HCT116 (cell line): ENCODE results near the gene BDKRB1. TPM values are rescaled to one million over a fixed set of nuclear protein-coding genes. Genes with fewer than 3 reads are reported as not detected.
A peak's percentile ranks its signal among the peaks of the same experiment; 100 is the strongest.

Experiments used
- ATAC-seq: fragments of 200-7000 bp; cut with Tn5 transposase; 2 replicates; pipeline ENCODE4 v1.9.1; 2020; ENCODE audit warnings: mild to moderate bottlenecking, moderate library complexity
- BruUV-seq: library from RNA; stranded (reverse); fragments of 400-500 nt; replicated peaks from 2 replicates; lab custom pipeline; 2021; lab: Mats Ljungman, UMichigan
- CTCF ChIA-PET: fragments of 300-600 bp; sonication (Branson Sonifier 250); formaldehyde crosslinking; loops from one replicate; lab custom pipeline; 2021; ENCODE audit warnings: antibody characterized with exemption; lab: Charles Lee
- POLR2A ChIA-PET: fragments of 300-600, 350-600 bp; sonication (Branson Sonifier 250); formaldehyde crosslinking; loops from one replicate; lab custom pipeline; 2021; ENCODE audit warnings: antibody characterized with exemption; lab: Charles Lee
- RAD21 ChIA-PET, 2 experiments: fragments of 300-600 bp; sonication (Branson Sonifier 250); formaldehyde crosslinking; loops; one replicate each; lab custom pipeline; 2023; ENCODE audit warnings: low total read pairs in 2 of 2; ENCODE audit not compliant: uncharacterized antibody in 2 of 2, unreplicated experiment in 2 of 2, low non-redundant PET in 1 of 2; lab: Charles Lee
- DNase-seq: peaks from one replicate; pipeline ENCODE4 v3.0.0-alpha.2; 2010; ENCODE audit warnings: low read depth, low spot score
- H2AFZ ChIP-seq: fragments of 200-600 bp; shearing (Covaris generic), sonication (generic); 2 replicates; pipeline ENCODE4 v1.6.1; 2017; ENCODE audit warnings: low read depth, mixed run types, mixed read lengths, antibody characterized with exemption, low read length; ENCODE audit not compliant: poor library complexity, severe bottlenecking
- H3K27ac ChIP-seq: 2 replicates; pipeline ENCODE4 v1.5.1; 2012; ENCODE audit warnings: low read depth, low read length
- H3K27me3 ChIP-seq: fragments of 200-600 bp; sonication (generic); 2 replicates; pipeline ENCODE4 v1.6.1; 2016; ENCODE audit warnings: mixed run types, low read length, mixed read lengths; ENCODE audit not compliant: insufficient read depth
- H3K36me3 ChIP-seq, 2 experiments: fragments of 200-500 bp in 1 of 2; fragments of 200-600 bp in 1 of 2; sonication (Bioruptor generic) in 1 of 2; sonication (generic) in 1 of 2; 2 replicates each; pipeline versions ENCODE4 v1.5.1 to v1.6.1; 2014 to 2016; ENCODE audit warnings: low read length in 2 of 2, inconsistent platforms in 1 of 2, mixed read lengths in 1 of 2, mixed run types in 1 of 2; ENCODE audit not compliant: insufficient read depth in 2 of 2, control insufficient read depth in 1 of 2
- H3K4me1 ChIP-seq, 2 experiments: fragments of 200-600 bp in 1 of 2; sonication (generic) in 1 of 2; 2 replicates each; pipeline versions ENCODE4 v1.5.1 to v1.6.1; 2012 to 2017; ENCODE audit warnings: low read length in 2 of 2, inconsistent platforms in 1 of 2, mild to moderate bottlenecking in 1 of 2, mixed read lengths in 1 of 2, mixed run types in 1 of 2, moderate library complexity in 1 of 2; ENCODE audit not compliant: insufficient read depth in 2 of 2, control insufficient read depth in 1 of 2
- H3K4me2 ChIP-seq: fragments of 200-600 bp; sonication (generic); 2 replicates; pipeline ENCODE4 v1.6.1; 2017; ENCODE audit warnings: mixed run types, low read length, mixed read lengths
- H3K4me3 ChIP-seq, 2 experiments: fragments of 200-600 bp in 1 of 2; sonication (generic) in 1 of 2; replicated peaks in 1 of 2; 2 replicates each; pipeline ENCODE4 v1.5.1; 2011 to 2016; ENCODE audit warnings: low read length in 2 of 2, control low read depth in 1 of 2, low read depth in 1 of 2, mild to moderate bottlenecking in 1 of 2, mixed read lengths in 1 of 2, mixed run types in 1 of 2
- H3K79me2 ChIP-seq: fragments of 200-600 bp; sonication (generic); 2 replicates; pipeline ENCODE4 v1.6.1; 2017; ENCODE audit warnings: mild to moderate bottlenecking, mixed run types, low read length, moderate library complexity, mixed read lengths; ENCODE audit not compliant: insufficient read depth
- H3K9ac ChIP-seq: fragments of 200-600 bp; sonication (generic); 2 replicates; pipeline ENCODE4 v1.6.1; 2016; ENCODE audit warnings: low read length, mixed read lengths
- H3K9me2 ChIP-seq: fragments of 200-600 bp; sonication (generic), shearing (Covaris generic); 2 replicates; pipeline ENCODE4 v1.6.1; 2017; ENCODE audit warnings: mixed run types, mild to moderate bottlenecking, moderate library complexity; ENCODE audit not compliant: insufficient read depth
- H3K9me3 ChIP-seq, 2 experiments: fragments of 200-500 bp in 1 of 2; fragments of 200-600 bp in 1 of 2; sonication (Bioruptor generic) in 1 of 2; sonication (generic) in 1 of 2; 2 replicates each; pipeline ENCODE4 v1.6.1; 2014 to 2017; ENCODE audit warnings: low read length in 2 of 2, mixed read lengths in 2 of 2, inconsistent platforms in 1 of 2, low read depth in 1 of 2, mild to moderate bottlenecking in 1 of 2, mixed run types in 1 of 2, moderate library complexity in 1 of 2; ENCODE audit not compliant: control insufficient read depth in 1 of 2, insufficient read depth in 1 of 2
- H4K20me1 ChIP-seq: fragments of 200-600 bp; sonication (generic), shearing (Covaris generic); 2 replicates; pipeline ENCODE4 v1.6.1; 2017; ENCODE audit warnings: mixed run types, mild to moderate bottlenecking, moderate library complexity; ENCODE audit not compliant: insufficient read depth
- CEBPB ChIP-seq: IDR thresholded peaks from 2 replicates; pipeline ENCODE4 v1.6.1; 2012; ENCODE audit warnings: low read depth
- EZH2phosphoT487 ChIP-seq: fragments of 200-600 bp; IDR thresholded peaks from 2 replicates; pipeline ENCODE4 v1.6.1; 2018; ENCODE audit warnings: antibody characterized with exemption, borderline replicate concordance
- POLR2A ChIP-seq: IDR thresholded peaks from 2 replicates; pipeline ENCODE4 v1.7.0; 2011; ENCODE audit warnings: borderline replicate concordance; ENCODE audit not compliant: insufficient read depth, insufficient read length; ENCODE audit errors: extremely low read depth
- ZBTB33 ChIP-seq: IDR thresholded peaks from 2 replicates; pipeline ENCODE4 v1.6.1; 2011; ENCODE audit warnings: mild to moderate bottlenecking, low read length, moderate library complexity; ENCODE audit not compliant: insufficient replicate concordance; ENCODE audit errors: extremely low read depth
- intact Hi-C: fragments of 100-400 bp; cut with micrococcal nuclease; formaldehyde crosslinking; loops from 2 replicates; pipeline ENCODE4 v1.10.0; 2022
- total RNA-seq: library from RNA; stranded (reverse); gene quantifications from one replicate; pipeline ENCODE4 v1.2.1, GENCODE V29; 2021; ENCODE audit not compliant: unreplicated experiment

The BDKRB1 gene
- total RNA-seq, 1 experiment from 2014 or later: not detected

GRCh38 chr14:96268431-96269358, 12.7 kb downstream of the BDKRB1 start:
- ATAC-seq: no peak
- no peak overlapping the region for H2AFZ ChIP-seq
- intact Hi-C loops: no loop called here

More at GRCh38 chr14:96268431-96269358, 12.7 kb downstream of the BDKRB1 start:
- Histone ChIP-seq H3K36me3 (no peaks in the 10 kb centered on the region), H4K20me1 (no peaks in the 10 kb centered on the region), H3K4me1 (no peaks in the 10 kb centered on the region), H3K9me3 (peaks cover 0 to 9% of the 10 kb centered on the region in 2 experiments; a peak in 1 of 4 replicates), H3K9me2 (no peaks in the 10 kb centered on the region), H3K4me3 (no peak overlapping the region), H3K27me3 (no peaks in the 10 kb centered on the region), H3K9ac (no peak overlapping the region), H3K27ac (no peak overlapping the region), H3K79me2 (no peaks in the 10 kb centered on the region), H3K4me2 (no peak overlapping the region)
- TF ChIP-seq ZBTB33: no peak
- TF ChIP-seq POLR2A: no peak
- TF ChIP-seq EZH2phosphoT487: no peak
- peak; percentile 53 for TF ChIP-seq CEBPB
- no peak for DNase-seq
- POLR2A ChIA-PET: no interaction called here
- BruUV-seq: no TSS peak
- RAD21 ChIA-PET: no interaction called here
- CTCF ChIA-PET: no interaction called here
